GM18858 (cell line): ENCODE data around the gene NACC1.

Experiments
- ATAC-seq: cut with Tn5 transposase; IDR thresholded peaks from one replicate; pipeline ENCODE4 v1.9.1; 2021; ENCODE audit not compliant: unreplicated experiment

Gene NACC1

DNA sequence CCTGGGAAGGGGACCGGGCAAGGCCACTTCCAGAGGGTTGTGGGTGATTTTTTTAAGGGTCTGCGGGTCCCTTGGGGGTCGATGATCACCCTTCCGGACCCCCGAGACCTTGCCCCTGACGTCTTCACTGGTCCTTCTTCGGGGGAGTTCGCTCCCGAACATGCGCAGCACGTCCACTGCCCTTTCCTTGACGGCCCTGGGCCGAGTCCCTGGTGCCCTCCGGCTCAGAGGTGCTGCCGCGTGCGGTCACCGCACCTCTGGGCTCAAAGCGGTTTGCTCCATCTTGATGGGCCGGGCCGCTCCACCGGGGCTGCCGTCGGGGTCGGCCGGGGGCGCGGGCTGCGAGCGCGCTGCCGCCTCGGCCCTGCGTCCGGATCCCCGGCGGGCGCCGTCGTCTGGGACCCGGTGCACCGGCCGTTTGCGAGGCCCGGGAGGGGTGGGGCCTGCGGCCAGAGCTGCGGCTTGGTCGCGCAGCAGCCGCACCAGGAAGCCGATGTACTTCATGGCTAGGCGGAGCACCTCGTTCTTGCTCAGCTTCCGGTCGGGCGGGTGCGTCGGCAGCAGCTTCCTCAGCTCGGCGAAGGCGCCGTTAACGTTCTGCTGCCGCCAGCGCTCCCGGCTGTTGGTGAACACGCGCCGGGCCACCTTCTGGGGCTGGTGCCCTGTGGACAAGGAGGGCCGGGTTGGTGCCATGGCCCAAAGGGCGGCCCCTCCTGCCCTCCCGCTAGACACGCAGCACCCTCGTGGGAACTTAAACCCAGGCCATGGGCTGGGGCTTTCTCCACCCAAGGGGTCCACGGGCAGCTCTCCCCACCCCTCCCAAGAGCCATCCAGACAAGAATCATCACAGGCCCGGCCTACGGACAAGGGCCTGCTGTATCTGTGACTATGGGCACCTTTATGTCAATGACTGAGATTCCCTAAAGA is 18.7 kb upstream of the NACC1 start:
- no peak for ATAC-seq

DNA sequence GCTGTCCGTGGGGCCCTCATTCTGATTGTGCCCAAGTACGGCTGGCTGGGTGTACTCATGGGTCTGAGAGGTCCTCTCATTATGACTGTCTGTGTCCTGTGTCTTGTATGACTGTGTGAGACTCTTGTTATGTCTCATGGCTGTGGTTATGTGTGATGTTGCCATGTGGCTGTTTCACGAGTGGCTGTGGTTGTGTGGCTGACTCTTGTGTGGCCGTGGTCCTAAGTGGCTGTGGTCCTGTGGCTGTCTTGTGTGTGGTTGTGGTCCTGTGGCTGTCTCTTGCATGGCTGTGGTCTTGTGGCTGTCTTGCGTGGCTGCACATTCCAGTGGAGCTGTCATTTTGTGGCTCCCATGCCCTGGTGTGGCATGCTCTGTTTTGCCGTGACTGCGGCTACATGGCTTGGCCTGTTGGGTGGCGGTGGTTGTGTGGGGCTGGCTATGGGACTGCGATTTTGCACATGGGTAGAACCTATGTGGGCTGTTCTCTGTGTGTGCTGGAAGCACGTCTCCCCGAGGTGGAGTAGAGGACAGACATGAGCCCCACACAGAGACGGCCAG is 18.0 kb upstream of the NACC1 start:
- no peak for ATAC-seq

DNA sequence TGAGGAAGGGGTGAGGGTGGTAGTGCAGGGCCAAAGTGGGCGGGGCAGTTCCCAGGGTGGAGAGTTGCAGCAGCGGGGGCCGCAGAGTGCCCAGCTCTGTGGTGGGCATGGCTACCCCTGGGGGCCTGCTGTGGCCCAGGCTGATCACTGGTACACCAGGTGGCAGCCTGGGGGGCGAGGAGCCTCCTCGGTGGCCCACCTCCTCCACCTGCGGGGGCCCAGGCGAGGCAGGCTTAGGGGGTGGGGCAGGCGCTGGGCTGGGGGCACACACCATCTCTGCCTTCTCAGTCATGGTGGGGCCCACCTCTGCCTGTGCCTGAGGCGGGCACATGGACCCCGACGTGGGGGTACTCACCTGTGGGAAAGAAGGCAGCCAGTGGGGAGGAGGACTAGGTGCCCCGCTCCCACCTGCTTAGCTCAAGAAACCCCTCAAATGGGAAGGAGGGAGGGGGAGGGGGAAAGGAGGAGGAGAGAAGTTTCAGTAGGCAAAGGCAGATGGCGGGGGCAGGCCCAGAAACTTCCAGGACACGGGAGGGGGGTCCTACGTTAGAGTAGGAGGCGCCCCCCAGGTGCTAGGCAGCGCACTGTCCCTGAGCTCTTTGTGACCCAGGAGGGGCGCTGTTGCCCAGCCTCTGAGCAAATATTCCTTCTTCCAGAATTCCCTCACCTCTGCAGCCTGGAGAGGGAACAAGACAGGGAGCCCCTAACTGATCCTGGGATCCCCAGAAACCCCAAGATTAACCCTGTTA is 17.0 kb upstream of the NACC1 start:
- ATAC-seq, result no peak

DNA sequence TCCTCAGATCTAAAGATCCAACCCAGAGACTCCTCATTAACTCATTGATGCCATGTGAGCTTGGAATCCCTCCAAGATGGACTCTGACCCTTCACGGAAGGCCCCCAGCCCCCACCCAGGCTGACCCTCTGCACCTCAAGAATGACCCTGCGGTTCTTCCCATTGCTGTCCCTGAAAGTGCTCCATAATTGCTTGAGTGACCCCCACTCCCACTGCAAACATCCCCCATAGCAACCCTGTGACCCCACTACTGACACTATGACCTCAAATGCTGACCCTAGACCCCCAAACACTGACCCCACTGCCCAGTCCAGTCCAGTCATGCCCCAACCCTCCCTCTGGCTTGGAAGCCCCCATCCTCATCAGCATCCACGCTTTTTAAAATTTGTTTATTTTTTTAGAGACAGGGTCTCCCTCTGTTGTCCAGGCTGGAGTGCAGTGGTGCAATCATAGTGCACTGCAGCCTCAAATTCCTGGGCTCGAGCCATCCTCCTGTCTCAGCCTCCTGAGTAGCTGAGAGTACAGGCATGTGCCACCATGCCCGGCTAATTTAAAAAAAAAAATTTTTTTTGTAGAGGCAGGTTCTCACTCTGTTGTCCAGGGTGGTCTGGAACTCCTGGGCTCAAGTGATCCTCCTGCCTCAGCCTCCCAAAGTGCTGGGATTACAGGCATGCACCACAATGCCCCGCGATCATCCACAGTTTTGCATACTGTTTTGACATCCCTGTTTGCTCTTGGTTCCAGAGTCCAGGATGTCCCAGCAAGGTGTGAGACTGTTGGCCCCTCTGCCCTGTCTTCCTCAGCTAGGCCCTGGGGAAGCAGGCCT is 16.3 kb upstream of the NACC1 start:
- no peak for ATAC-seq

DNA sequence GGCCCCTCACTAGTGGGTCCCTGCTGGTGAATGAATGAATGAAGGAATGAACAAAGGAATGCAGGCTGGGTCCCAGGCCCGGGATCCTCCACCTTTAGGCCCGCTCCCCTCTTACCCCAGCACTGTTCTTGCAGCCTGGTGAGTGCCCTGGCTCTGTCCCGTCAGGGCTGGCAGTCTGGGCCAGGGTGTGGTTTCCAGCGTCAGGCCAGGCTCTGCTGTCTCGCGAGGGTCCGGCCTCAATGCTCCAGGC is 15.7 kb upstream of the NACC1 start:
- ATAC-seq, result no peak

DNA sequence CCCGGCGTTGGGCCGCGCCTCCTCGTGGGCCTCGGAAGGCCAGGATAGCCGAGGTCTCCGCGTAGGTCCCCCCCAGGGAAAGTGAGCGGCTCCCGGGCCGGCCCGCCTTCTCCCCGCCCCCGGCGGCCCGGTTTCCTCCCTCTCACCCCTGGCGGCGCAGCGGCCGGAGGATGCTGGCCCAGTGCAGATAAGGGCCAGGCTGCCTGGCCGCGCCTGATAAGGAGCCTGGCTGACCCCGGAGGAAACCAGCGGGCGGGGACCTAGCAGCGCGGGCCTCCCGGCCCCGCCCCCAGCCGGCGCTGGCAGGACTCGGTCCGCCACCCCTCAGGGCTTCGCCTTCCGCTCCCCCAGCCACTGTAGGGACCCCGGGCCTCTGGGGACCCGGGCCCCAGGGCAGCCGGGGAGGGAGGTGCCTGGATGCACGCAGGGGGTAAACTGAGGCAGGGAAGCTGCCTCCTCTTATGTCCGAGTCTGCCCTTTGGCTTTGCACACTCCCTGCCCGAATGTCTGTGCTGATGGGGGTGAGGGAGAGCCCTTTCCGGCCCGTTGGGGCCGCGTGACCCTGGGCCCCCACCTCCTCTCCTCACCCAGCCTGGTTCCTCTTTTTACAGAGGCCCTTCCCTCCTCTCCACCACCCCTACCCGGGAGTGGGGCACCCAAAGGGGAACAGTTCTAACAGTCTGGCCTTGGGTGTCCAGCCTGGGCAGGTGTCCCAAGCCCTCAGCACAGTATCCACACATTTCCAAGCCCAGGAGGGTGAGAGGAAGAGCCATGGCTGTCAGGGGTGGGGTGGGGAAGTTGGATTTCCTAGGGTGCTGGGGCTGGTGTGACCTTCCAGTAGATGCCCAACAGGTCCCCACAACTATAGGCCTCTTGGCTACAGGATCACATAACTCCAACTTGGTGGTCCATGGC is 15.1 kb upstream of the NACC1 start, which contains the start of gene LYL1:
Gene LYL1 (minus strand): TSS at position 193 of the 915 bp plus-strand sequence. CDS start 1,687 bp downstream, outside the sequence.
- no peak for ATAC-seq

DNA sequence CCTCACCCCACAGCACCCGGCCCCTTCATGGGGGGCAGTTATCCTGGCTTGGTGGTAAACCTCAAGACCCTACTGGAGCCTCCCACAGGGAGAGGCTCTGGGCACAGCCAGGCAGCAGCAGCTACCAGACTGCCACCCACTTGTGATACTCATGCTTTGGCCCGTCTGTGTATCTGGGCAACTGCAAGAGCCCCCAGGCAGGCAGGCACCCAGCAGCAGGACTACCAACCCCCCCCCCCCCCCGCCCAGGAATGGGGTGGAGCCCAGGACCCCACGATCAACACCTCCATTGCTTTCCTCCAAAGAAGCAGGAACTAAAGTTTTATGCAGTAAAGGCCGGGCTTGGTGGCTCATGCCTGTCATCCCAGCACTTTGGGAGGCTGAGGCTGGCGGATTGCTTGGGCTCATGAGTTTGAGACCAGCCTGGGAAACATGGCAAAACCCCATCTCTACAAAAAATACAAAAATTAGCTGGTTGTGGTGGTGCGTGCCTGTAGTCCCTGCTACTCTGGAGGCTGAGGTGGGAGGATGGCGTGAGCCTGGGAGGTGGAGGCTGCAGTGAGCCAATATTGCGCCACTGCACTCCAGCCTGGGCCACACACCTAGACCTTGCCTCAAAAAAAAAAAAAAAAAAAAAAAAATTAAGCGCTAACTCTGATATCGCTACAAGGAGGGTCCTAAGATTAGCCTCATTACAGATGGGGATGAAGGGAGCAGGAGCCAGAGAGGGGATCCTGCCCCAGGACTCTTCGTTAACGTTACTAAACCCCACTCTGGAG is 14.3 kb upstream of the NACC1 start:
- no peak for ATAC-seq

DNA sequence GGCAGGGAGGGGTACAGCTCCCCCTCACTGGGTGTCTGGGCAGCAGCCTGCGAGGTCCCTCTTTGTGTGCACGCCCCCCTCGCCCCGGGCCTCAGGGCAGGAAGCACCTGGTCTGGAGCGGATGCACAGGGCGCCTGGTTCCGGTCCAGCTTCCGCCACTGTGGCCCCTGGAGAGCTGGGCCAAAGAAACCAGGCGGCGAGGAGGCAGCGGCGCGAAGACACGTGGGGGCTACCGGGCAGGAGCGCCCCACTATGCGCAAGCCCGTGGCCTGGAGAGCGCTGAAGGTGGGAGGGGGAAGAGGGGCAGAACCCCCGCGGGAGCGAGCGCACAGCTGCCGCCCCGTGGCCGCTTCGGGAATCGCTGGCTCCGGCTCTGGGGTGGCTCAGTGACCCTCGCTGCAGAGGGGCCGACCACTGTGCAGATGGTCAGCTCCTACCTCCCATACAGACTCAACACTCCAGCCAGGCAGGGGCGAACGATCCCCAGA is 13.7 kb upstream of the NACC1 start:
- no peak for ATAC-seq

DNA sequence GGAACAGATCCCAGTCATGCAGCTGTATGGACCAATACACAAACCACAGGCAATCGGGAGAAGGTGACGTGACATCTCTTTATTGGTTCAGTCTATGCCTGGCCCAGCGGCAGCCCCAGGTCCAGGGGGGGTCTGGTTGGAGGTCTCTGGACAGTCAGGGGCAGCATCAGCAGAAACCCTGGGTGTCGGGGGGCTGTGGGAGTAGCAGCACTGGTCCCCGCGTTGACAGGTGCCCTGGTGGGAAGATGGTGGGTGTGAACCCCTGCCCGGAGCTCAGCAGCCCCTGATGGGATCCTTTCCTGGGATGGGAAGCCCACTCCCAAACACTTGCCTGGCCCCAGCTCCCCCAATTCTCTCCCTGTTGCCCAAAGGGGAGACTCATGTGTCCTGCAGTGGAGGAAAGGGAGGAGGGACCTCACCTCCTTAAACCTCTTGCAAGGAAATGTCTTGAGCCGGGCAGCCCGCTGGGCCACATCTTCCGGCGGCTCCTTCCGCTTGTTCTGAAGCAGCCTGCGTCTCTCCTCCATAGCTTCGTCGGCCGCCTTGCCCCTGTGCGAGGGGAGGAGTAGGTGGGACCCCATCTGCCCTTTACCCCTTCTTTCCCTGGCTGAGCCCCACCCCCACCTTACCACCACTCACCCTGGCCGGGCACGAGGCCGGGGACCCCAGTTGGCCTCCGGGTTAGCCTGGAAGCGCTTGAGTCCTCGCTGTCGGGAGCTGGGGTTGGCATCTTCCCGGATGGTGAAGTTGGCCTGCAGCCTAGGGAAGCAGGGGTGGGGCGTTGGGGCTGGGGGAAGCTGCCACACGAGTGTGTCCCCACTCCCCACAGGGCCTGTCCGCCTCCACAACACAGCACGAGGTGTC is 13.0 kb upstream of the NACC1 start:
- no peak for ATAC-seq

DNA sequence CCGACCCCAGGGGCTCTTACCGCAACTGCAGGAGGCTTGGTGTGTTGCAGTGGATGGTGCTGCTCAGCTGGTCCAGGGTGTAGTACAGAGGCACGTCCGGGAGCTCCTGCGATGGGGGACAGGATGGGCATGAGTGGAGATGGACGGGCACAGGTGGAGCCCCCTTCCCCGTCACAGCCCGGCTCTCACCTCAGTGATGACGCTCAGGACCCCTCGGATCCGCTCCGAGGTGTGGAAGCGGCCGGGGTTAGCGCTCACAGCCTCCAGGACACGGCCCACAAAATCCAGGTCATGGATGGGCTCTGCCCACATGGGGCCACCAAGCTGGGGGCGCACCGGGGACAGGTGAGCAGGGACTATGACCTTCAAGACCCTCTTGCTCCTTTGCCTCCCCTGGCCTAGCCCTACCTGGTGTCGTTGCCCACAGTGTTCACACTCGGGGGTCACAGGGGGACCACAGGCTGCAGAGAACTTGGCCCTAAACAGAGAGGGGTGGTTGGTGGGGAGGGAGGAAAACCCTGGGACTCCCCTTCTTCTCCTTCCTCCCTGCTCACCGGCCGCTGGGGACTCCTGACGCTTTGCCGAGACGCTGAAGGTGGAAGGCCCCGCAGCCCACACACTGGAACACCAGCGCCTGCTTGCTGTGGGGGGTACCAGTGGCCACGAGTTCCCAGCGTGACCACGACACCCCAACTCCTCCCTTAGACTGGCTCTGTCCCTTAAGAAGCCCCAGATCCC is 8.5 kb upstream of the NACC1 start:
- no peak for ATAC-seq

DNA sequence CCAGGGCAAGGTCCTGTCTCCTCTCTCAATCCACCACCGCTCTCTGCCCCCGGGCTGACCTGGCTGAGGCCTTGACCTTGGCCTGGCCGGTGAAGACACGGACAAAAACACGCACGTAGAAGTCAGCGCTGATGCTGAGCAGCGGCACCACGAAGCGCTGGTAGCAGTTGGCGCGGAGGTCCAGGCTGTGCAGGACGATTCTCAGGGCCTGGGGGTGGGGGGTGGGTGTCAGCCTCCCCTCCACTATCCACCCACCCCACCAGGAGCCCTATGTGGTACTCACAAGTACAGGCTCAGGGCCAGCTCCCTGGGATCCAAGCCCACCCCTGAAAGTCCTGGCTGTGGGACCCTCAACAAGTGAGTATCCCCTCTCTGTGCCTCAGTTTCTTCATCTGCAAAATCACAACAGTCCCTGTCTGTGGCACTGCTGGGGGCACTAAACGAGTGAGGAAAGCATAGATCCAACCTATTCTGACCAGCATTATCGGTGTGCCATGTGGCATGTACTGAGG is 7.9 kb upstream of the NACC1 start:
- ATAC-seq, result no peak

DNA sequence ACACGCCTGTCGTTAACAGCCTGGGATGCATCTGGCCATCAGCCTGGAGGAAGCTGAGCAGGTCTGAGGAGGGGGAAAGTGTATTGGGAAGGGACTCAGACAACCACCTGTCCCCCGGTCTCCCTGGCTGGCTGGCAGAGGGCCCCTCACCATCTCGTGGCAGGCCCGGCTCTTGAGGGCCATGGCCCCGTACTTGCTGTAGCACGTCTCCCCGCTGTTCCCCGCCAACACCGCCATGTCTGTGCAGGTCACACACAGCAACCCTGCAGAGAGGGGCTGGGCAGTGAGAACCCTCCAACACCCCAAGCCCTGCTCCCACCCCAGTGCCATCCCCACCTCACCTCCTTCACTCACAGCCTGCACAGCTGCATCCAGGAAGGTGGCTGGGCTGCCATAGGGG is 5.5 kb upstream of the NACC1 start:
- ATAC-seq, result no peak

DNA sequence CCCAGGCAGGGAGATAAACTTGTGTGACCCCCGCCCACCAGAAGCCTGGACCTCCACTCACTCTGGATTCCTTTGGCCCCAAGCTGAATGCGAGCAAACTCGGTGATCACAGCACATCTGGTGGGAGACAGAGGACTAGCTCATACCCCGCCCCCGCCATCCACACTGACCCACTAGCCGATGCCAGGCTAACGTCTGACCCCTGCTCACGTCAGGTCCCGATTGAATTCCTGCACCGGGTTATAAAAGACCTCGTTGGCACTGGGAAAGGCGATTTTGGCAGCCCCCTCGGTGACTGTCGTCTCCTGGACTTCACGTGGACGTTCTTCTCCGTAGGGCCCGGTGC is 2.2 kb upstream of the NACC1 start:
- no peak for ATAC-seq

DNA sequence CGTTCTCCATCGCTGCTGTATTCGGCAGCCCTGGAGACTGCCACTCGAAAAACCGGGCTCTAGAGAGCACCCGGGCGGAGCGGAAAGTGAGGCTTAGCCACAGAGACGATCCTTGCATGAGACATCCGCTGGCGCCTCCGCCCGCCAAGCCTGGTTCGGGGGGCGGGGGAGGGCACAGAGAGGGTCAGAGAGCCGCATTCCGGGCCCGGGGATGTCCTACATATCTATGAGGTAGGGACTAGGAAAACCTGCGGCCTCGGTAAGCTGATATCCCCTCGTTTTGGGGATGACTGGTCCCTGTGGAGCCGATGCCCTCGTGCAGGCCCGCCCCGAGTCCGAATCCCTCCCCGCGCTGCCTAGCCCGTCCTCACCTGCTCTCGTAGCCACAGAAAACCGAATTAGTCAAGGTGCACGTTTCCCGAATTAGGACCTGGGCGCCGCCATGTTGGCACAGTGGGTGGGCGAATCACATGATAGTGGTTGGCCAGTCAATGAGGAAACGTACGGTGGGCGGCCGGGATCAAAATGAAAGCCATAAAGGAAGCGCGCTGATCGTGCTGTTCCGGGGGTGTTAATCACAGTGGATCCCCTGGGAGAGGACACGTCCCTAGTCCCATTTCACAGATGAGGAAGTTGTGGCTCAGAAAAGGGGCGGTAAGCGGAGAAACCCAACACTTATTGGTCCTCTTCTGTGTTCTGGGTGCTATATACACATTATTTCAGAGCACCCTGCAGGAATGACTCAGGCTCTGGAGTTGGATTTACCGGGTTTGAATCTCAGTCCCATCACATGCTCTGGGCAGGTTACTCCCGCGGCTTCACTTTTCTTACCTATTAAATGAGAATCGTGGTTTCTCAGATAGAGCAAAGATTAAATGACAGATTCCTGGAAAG is 1.5 kb upstream of the NACC1 start, which contains the start of gene TRMT1:
Gene TRMT1 (minus strand): TSS at position 459 of the 894 bp plus-strand sequence. CDS start 341 bp downstream, at position 118.
- no peak for ATAC-seq

DNA sequence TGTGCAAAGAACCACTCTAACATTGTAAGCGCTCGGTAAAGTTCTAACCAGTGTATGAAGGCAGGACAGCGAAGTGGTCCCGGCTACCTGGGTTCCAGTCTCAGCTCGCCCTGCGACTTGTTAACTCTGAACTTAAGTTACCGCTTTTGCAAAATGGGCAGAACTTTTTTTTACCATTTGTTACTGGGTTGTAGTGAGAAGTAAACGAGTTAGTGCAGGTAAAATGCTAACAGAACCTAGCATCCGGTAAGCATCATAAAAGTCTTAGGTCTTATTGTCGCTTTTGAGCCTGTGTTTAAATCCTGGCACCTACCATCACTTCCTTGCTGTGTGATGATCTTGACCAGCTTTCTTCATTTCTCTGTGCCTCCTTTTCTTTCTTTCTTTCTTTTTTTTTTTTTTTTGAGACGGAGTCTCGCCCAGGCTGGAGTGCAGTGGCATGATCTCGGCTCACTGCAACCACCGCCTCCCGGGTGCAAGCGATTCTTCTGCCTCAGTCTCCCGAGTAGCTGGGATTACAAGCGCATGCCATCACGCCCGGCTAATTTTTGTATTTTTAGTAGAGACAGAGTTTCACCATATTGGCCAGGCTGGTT is 790 bp upstream of the NACC1 start:
- ATAC-seq, result no peak
